Astrocyte (in vitro differentiated cells and primary cell): Measurements from ENCODE around the gene PMS1. TPM values are rescaled to one million over a fixed set of nuclear protein-coding genes. Genes with fewer than 3 reads are reported as not detected.
"Not testable (repeated sequence)": the region's sequence is repeated elsewhere in the genome, so short reads cannot be mapped to it uniquely, and the experiment has no call there.

ENCODE experiments used
- DNase-seq: peaks from one replicate; pipeline ENCODE4 v3.0.0-alpha.2; 2010; ENCODE audit warnings: low read depth
- FAIRE-seq: peaks from 2 replicates; lab custom pipeline; 2011; peaks lifted over from hg19 to GRCh38; lab: Jason Lieb, UNC
- H2AFZ ChIP-seq: 2 replicates; pipeline ENCODE4 v1.6.0; 2012; ENCODE audit warnings: low read depth, low read length, inconsistent platforms
- H3K27ac ChIP-seq: 2 replicates; pipeline ENCODE4 v1.5.1; 2011; ENCODE audit warnings: low read depth, low read length, inconsistent platforms
- H3K27me3 ChIP-seq: 2 replicates; pipeline ENCODE4 v1.6.0; 2011; ENCODE audit warnings: low read length, inconsistent platforms; ENCODE audit not compliant: insufficient read depth
- H3K36me3 ChIP-seq: 2 replicates; pipeline ENCODE4 v1.5.1; 2011; ENCODE audit warnings: low read length, inconsistent platforms; ENCODE audit not compliant: insufficient read depth
- H3K4me1 ChIP-seq: 2 replicates; pipeline ENCODE4 v1.5.1; 2011; ENCODE audit warnings: low read length, inconsistent platforms; ENCODE audit not compliant: insufficient read depth
- H3K4me2 ChIP-seq: 2 replicates; pipeline ENCODE4 v1.6.0; 2012; ENCODE audit warnings: low read length, inconsistent platforms
- H3K4me3 ChIP-seq: 2 replicates; pipeline ENCODE4 v1.5.1; 2011; ENCODE audit warnings: low read depth, mild to moderate bottlenecking, low read length, inconsistent platforms; ENCODE audit not compliant: insufficient read depth
- H3K79me2 ChIP-seq: 2 replicates; pipeline ENCODE4 v1.6.0; 2012; ENCODE audit warnings: mild to moderate bottlenecking, low read length, inconsistent platforms; ENCODE audit not compliant: insufficient read depth
- H3K9ac ChIP-seq: 2 replicates; pipeline ENCODE4 v1.6.0; 2012; ENCODE audit warnings: mild to moderate bottlenecking, low read length, inconsistent platforms
- H3K9me3 ChIP-seq: 2 replicates; pipeline ENCODE4 v1.5.1; 2012; ENCODE audit warnings: low read depth, mild to moderate bottlenecking, low read length, inconsistent platforms; ENCODE audit not compliant: insufficient read depth
- H4K20me1 ChIP-seq: 2 replicates; pipeline ENCODE4 v1.6.0; 2012; ENCODE audit warnings: low read length, inconsistent platforms; ENCODE audit not compliant: insufficient read depth
- H3K27ac Mint-ChIP-seq: one replicate; pipeline ENCODE4 v1.8.0; 2021; ENCODE audit warnings: mild to moderate bottlenecking, mixed read lengths; ENCODE audit not compliant: unreplicated experiment
- H3K27me3 Mint-ChIP-seq: one replicate; pipeline ENCODE4 v1.8.0; 2021; ENCODE audit warnings: low read depth, mixed read lengths; ENCODE audit not compliant: unreplicated experiment
- H3K36me3 Mint-ChIP-seq: one replicate; pipeline ENCODE4 v1.8.0; 2021; ENCODE audit warnings: low read depth, mixed read lengths; ENCODE audit not compliant: unreplicated experiment
- H3K4me1 Mint-ChIP-seq: one replicate; pipeline ENCODE4 v1.8.0; 2021; ENCODE audit warnings: low read depth, mixed read lengths; ENCODE audit not compliant: unreplicated experiment
- H3K4me3 Mint-ChIP-seq: one replicate; pipeline ENCODE4 v1.8.0; 2021; ENCODE audit warnings: mild to moderate bottlenecking, moderate library complexity, mixed read lengths; ENCODE audit not compliant: unreplicated experiment
- H3K9me3 Mint-ChIP-seq: one replicate; pipeline ENCODE4 v1.8.0; 2021; ENCODE audit warnings: mild to moderate bottlenecking, mixed read lengths; ENCODE audit not compliant: unreplicated experiment
- CTCF ChIP-seq: IDR thresholded peaks from 2 replicates; pipeline ENCODE4 v1.5.1; 2011; ENCODE audit warnings: low read depth, mild to moderate bottlenecking, inconsistent platforms, low read length, moderate library complexity; ENCODE audit not compliant: insufficient read depth
- EZH2 ChIP-seq: IDR thresholded peaks from 2 replicates; pipeline ENCODE4 v1.6.1; 2012; ENCODE audit warnings: mild to moderate bottlenecking, low read length, inconsistent platforms; ENCODE audit not compliant: insufficient read depth
- total RNA-seq: library from RNA; stranded (reverse); gene quantifications from 2 replicates; pipeline ENCODE4 v1.2.1, GENCODE V29; 2021

The PMS1 gene
- total RNA-seq, 1 donor from 2014 or later: 27.5 TPM

- Histone ChIP-seq H3K4me2 (no peak overlapping the region), H3K4me3 (no peak overlapping the region), H3K4me1 (no peaks in the 10 kb centered on the region), H3K9me3 (no peaks in the 10 kb centered on the region), H3K36me3 (peaks cover 5% of the 10 kb centered on the region), H2AFZ (no peak overlapping the region), H3K9ac (no peak overlapping the region), H3K27ac (no peak overlapping the region), H4K20me1 (no peaks in the 10 kb centered on the region), H3K27me3 (no peaks in the 10 kb centered on the region), H3K79me2 (no peaks in the 10 kb centered on the region)
- TF ChIP-seq CTCF: no peak
- no peak for TF ChIP-seq EZH2
- no peaks in the 10 kb centered on the region for H3K4me1 Mint-ChIP-seq
- H3K27me3 Mint-ChIP-seq: no peaks in the 10 kb centered on the region
- H3K4me3 Mint-ChIP-seq: no peak overlapping the region
- no peaks in the 10 kb centered on the region for H3K9me3 Mint-ChIP-seq
- no peak overlapping the region for H3K27ac Mint-ChIP-seq
- FAIRE-seq (no peak), DNase-seq (no peak)
- H3K36me3 Mint-ChIP-seq: no peaks in the 10 kb centered on the region
Observed at GRCh38 chr2:189756311-189756952, 27.8 kb upstream of the PMS1 start.

- not testable (repeated sequence) for H3K27me3 Mint-ChIP-seq, FAIRE-seq, H2AFZ ChIP-seq, H3K4me3 ChIP-seq, H3K27me3 ChIP-seq, H3K36me3 ChIP-seq, H4K20me1 ChIP-seq, H3K36me3 Mint-ChIP-seq, H3K4me1 ChIP-seq, H3K27ac ChIP-seq, DNase-seq, H3K9ac ChIP-seq, H3K27ac Mint-ChIP-seq, H3K4me3 Mint-ChIP-seq, H3K79me2 ChIP-seq, H3K4me1 Mint-ChIP-seq, H3K9me3 Mint-ChIP-seq, H3K9me3 ChIP-seq, H3K4me2 ChIP-seq
Observed at GRCh38 chr2:189760154-189760553, 24.1 kb upstream of the PMS1 start.

- H3K4me3 ChIP-seq: peak overlapping the region; percentile 98
- H3K4me1 ChIP-seq: peaks cover 4% of the 10 kb centered on the region
- no peak for DNase-seq
- no peaks in the 10 kb centered on the region for H3K27me3 ChIP-seq
- peak overlapping the region; percentile 85 for H3K9ac ChIP-seq
- H4K20me1 ChIP-seq: no peaks in the 10 kb centered on the region
- H3K27ac ChIP-seq: peak overlapping the region; percentile 78
- no peaks in the 10 kb centered on the region for H3K27me3 Mint-ChIP-seq
- FAIRE-seq: no peak
- H3K79me2 ChIP-seq: no peaks in the 10 kb centered on the region
- H3K4me2 ChIP-seq: peak overlapping the region; percentile 97
- peak overlapping the region; percentile 97 for H3K4me3 Mint-ChIP-seq
- peak overlapping the region; percentile 77 for H3K27ac Mint-ChIP-seq
- H2AFZ ChIP-seq: peak overlapping the region; percentile 99
- H3K36me3 Mint-ChIP-seq: peaks cover 3% of the 10 kb centered on the region
- no peaks in the 10 kb centered on the region for H3K9me3 Mint-ChIP-seq
- TF ChIP-seq EZH2 (no peak), CTCF (no peak)
- H3K4me1 Mint-ChIP-seq: peaks cover 2% of the 10 kb centered on the region
- H3K36me3 ChIP-seq: peaks cover 6% of the 10 kb centered on the region
- no peaks in the 10 kb centered on the region for H3K9me3 ChIP-seq
Observed at GRCh38 chr2:189762229-189762550, 22.1 kb upstream of the PMS1 start.
